OCI-LY1 (cell line): ENCODE results near the gene CCDC102A.

Experiments
- H2AFZ ChIP-seq: fragments of 200-600 bp; sonication (generic), shearing (Covaris generic); 2 replicates; pipeline ENCODE4 v1.6.0; 2014; ENCODE audit warnings: antibody characterized with exemption, mild to moderate bottlenecking, low read length
- H3F3A ChIP-seq: fragments of 200-600 bp; sonication (generic), shearing (Covaris generic); 2 replicates; pipeline ENCODE4 v1.6.0; 2014; ENCODE audit warnings: mild to moderate bottlenecking, antibody characterized with exemption, low read length, moderate library complexity; ENCODE audit not compliant: insufficient read depth
- H3K27ac ChIP-seq: fragments of 200-600 bp; sonication (generic); 2 replicates; pipeline ENCODE4 v1.5.1; 2014; ENCODE audit warnings: low read length, mixed run types, mild to moderate bottlenecking, low read depth; ENCODE audit not compliant: poor library complexity, severe bottlenecking
- H3K27me3 ChIP-seq: fragments of 200-600 bp; sonication (generic); 2 replicates; pipeline ENCODE4 v1.6.0; 2014; ENCODE audit warnings: antibody characterized with exemption, mild to moderate bottlenecking, low read length, moderate library complexity; ENCODE audit not compliant: insufficient read depth
- H3K36me3 ChIP-seq: fragments of 200-600 bp; sonication (generic); 2 replicates; pipeline ENCODE4 v1.6.1; 2014; ENCODE audit warnings: mild to moderate bottlenecking, antibody characterized with exemption, low read length, moderate library complexity, mixed read lengths; ENCODE audit not compliant: insufficient read depth
- H3K4me1 ChIP-seq: fragments of 200-600 bp; sonication (generic); 2 replicates; pipeline ENCODE4 v1.5.1; 2014; ENCODE audit warnings: mild to moderate bottlenecking, low read length, moderate library complexity; ENCODE audit not compliant: insufficient read depth, severe bottlenecking
- H3K4me2 ChIP-seq: fragments of 200-600 bp; sonication (generic), shearing (Covaris generic); 2 replicates; pipeline ENCODE4 v1.6.1; 2014; ENCODE audit warnings: low read length
- H3K4me3 ChIP-seq: fragments of 200-600 bp; sonication (generic); 2 replicates; pipeline ENCODE4 v1.5.1; 2014; ENCODE audit warnings: low read length, low read depth, mild to moderate bottlenecking, mixed read lengths; ENCODE audit not compliant: poor library complexity, severe bottlenecking
- H3K79me2 ChIP-seq: fragments of 200-600 bp; shearing (Covaris generic); 2 replicates; pipeline ENCODE4 v1.6.1; 2016; ENCODE audit warnings: mixed run types, low read length, mixed read lengths; ENCODE audit not compliant: insufficient read depth
- H3K9ac ChIP-seq: fragments of 200-600 bp; sonication (generic), shearing (Covaris generic); 2 replicates; pipeline ENCODE4 v1.6.1; 2014; ENCODE audit warnings: mild to moderate bottlenecking, low read length, mixed read lengths
- H3K9me2 ChIP-seq: fragments of 200-600 bp; sonication (generic), shearing (Covaris generic); 2 replicates; pipeline ENCODE4 v1.6.1; 2014; ENCODE audit warnings: low read depth, mild to moderate bottlenecking, low read length, mixed read lengths
- H3K9me3 ChIP-seq: fragments of 200-600 bp; shearing (Covaris generic); 2 replicates; pipeline ENCODE4 v1.6.1; 2014; ENCODE audit warnings: low read length, mixed read lengths
- H4K20me1 ChIP-seq: fragments of 200-600 bp; sonication (generic), shearing (Covaris generic); 2 replicates; pipeline ENCODE4 v1.6.0; 2016; ENCODE audit warnings: mild to moderate bottlenecking, low read length; ENCODE audit not compliant: insufficient read depth
- EZH2 ChIP-seq: fragments of 200-600 bp; sonication (generic), shearing (Covaris generic); IDR thresholded peaks from 2 replicates; pipeline ENCODE4 v1.8.0; 2017; ENCODE audit warnings: borderline replicate concordance, mixed run types, mild to moderate bottlenecking, antibody characterized with exemption, low read length, moderate library complexity, mixed read lengths
- TF ChIP-seq, protein P1 (sequence below): fragments of 200-600 bp; sonication (generic), shearing (Covaris generic); IDR thresholded peaks from 2 replicates; pipeline ENCODE4 v1.5.1; 2017; ENCODE audit warnings: mild to moderate bottlenecking, antibody characterized with exemption, low read length, moderate library complexity, mixed read lengths

CCDC102A gene

DNA sequence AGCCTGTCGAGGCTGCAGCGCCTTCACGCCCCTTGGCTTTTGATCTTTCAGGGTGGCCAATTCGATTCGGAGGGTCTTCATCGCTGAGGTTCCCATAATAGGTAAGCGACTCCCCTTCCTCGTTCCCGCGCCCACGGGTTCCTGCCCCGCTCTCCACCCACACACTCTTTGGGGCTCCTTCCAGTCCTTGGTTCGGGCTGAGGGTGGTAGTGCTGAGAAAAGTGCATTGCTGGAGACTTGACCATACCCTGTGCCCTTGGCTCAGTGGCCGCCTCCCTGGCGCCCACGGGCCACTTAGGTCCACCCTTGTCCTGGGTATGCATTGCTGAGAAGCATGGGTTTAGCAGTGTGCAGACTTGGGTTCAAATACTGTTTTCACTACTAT is 73.4 kb downstream of the CCDC102A start:
- Histone ChIP-seq H3K9ac (peak overlapping the region; percentile 79), H3K36me3 (peaks cover 62% of the 10 kb centered on the region), H3K4me2 (peak overlapping the region; percentile 97), H3K9me2 (no peaks in the 10 kb centered on the region), H3K9me3 (no peaks in the 10 kb centered on the region), H3K4me1 (peaks cover 9% of the 10 kb centered on the region), H3K27ac (no peak overlapping the region), H3K79me2 (peaks cover 8% of the 10 kb centered on the region), H3F3A (no peaks in the 10 kb centered on the region), H4K20me1 (no peaks in the 10 kb centered on the region), H3K27me3 (no peaks in the 10 kb centered on the region), H2AFZ (no peak overlapping the region), H3K4me3 (peak overlapping the region; percentile 82)
- TF ChIP-seq, protein P1, sequence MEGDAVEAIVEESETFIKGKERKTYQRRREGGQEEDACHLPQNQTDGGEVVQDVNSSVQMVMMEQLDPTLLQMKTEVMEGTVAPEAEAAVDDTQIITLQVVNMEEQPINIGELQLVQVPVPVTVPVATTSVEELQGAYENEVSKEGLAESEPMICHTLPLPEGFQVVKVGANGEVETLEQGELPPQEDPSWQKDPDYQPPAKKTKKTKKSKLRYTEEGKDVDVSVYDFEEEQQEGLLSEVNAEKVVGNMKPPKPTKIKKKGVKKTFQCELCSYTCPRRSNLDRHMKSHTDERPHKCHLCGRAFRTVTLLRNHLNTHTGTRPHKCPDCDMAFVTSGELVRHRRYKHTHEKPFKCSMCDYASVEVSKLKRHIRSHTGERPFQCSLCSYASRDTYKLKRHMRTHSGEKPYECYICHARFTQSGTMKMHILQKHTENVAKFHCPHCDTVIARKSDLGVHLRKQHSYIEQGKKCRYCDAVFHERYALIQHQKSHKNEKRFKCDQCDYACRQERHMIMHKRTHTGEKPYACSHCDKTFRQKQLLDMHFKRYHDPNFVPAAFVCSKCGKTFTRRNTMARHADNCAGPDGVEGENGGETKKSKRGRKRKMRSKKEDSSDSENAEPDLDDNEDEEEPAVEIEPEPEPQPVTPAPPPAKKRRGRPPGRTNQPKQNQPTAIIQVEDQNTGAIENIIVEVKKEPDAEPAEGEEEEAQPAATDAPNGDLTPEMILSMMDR: no peak
- no peak for TF ChIP-seq EZH2

DNA sequence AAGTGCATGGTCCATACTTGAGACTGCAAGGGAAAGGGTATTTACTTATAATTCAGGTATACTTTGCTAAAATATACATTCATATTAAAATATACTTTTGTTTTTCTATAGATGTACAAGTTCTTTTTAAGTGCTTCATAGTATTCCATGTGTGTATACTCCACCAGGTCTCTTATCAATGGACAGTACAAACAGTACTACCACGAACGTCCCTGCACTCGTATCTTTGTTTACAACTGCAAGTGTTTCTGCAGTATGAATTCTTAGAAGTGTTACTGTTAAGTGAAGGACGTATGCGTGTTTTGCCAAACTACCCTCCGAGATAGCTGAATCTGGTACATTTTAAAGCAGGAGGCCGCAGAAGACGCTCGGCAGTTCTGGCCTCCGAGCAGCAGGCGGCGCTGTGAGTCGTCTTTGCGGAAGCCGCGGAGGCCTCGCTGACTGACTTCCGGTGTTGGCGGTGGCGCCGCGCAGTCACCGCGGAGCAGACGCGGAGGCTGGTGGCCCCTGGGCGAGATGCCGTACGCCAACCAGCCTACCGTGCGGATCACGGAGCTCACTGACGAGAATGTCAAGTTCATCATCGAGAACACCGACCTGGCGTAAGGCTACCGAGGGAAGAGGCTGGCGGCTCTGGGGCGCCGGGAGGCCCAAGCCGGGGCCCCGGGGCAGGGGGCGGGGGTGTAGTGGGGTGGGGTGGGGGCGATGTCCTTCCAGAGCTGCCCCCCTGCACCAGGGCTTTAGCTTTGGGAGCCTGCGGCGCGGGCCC is 74.0 kb downstream of the CCDC102A start, which contains the start of gene POLR2C:
TSS of gene POLR2C (plus strand) at position 471 of the 769 bp plus-strand sequence. CDS start at position 517, 46 bp downstream.
- Histone ChIP-seq H3K79me2 (peaks cover 8% of the 10 kb centered on the region), H2AFZ (no peak within 1 kb of the TSS), H3K9me3 (no peaks in the 10 kb centered on the region), H3K4me2 (peak within 1 kb of the TSS; percentile 97), H3K4me1 (peaks cover 9% of the 10 kb centered on the region), H3K27me3 (no peaks in the 10 kb centered on the region), H3F3A (no peaks in the 10 kb centered on the region), H3K4me3 (peak within 1 kb of the TSS; percentile 82), H3K9ac (peak within 1 kb of the TSS; percentile 79), H4K20me1 (no peaks in the 10 kb centered on the region), H3K36me3 (peaks cover 66% of the 10 kb centered on the region), H3K27ac (no peak within 1 kb of the TSS), H3K9me2 (no peaks in the 10 kb centered on the region)
- TF ChIP-seq, protein P1: peak; percentile 92
- no peak for TF ChIP-seq EZH2
